Breast epithelium (tissue), 3 donors: ENCODE measurements around the gene REEP6.

Experiments
- POLR2A ChIP-seq: fragments of 450-650 bp; IDR thresholded peaks from one replicate; pipeline ENCODE4 v1.6.1; 2016; ENCODE audit warnings: antibody characterized with exemption, mild to moderate bottlenecking, moderate library complexity
- TF ChIP-seq, protein P1 (sequence below), 3 donors: fragments of 450-650 bp; IDR thresholded peaks; one replicate each; pipeline ENCODE4 v1.5.1; 2016 to 2017; ENCODE audit warnings: antibody characterized with exemption in 3 of 3, mild to moderate bottlenecking in 3 of 3, moderate library complexity in 3 of 3

DNA sequence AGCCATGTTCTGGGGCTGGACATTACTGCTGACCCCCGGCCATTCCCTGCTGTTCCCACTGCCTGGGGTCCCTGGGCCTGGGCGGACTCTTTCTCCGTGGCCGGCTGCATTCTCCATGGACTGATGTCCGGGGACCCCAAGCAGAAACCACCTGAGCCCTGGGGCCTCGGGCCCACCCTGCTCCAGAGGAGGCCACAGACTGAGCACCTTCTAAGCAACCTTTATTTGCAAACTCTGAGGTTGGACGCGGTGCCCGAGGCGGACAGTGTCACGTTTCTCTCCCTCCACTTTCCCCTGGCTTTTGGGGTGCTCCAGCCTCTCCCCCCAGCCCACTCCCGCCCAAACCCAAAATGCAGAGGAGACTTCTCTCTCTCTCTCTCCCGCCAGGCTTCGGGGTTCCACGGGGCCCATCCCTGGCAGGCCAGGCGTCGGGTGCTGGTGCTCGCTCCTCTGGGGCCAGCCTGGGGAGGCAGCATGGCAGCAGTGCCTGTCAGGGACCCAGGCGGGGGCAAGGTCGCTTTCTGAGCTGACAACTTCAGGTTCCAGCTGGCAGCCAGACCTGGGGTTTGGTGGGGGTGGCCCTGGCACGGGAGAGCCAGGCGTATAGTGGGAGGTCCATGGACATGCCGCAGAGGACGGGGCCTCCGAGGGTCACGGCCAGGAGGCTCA is 9.6 kb upstream of the REEP6 start:
- TF ChIP-seq, protein P1, sequence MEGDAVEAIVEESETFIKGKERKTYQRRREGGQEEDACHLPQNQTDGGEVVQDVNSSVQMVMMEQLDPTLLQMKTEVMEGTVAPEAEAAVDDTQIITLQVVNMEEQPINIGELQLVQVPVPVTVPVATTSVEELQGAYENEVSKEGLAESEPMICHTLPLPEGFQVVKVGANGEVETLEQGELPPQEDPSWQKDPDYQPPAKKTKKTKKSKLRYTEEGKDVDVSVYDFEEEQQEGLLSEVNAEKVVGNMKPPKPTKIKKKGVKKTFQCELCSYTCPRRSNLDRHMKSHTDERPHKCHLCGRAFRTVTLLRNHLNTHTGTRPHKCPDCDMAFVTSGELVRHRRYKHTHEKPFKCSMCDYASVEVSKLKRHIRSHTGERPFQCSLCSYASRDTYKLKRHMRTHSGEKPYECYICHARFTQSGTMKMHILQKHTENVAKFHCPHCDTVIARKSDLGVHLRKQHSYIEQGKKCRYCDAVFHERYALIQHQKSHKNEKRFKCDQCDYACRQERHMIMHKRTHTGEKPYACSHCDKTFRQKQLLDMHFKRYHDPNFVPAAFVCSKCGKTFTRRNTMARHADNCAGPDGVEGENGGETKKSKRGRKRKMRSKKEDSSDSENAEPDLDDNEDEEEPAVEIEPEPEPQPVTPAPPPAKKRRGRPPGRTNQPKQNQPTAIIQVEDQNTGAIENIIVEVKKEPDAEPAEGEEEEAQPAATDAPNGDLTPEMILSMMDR (IDR thresholded peaks at IDR 0.05) = no peak
- TF ChIP-seq POLR2A = no peak
